ENCODE measurements around the gene EFNA3.

The EFNA3 gene

DNA sequence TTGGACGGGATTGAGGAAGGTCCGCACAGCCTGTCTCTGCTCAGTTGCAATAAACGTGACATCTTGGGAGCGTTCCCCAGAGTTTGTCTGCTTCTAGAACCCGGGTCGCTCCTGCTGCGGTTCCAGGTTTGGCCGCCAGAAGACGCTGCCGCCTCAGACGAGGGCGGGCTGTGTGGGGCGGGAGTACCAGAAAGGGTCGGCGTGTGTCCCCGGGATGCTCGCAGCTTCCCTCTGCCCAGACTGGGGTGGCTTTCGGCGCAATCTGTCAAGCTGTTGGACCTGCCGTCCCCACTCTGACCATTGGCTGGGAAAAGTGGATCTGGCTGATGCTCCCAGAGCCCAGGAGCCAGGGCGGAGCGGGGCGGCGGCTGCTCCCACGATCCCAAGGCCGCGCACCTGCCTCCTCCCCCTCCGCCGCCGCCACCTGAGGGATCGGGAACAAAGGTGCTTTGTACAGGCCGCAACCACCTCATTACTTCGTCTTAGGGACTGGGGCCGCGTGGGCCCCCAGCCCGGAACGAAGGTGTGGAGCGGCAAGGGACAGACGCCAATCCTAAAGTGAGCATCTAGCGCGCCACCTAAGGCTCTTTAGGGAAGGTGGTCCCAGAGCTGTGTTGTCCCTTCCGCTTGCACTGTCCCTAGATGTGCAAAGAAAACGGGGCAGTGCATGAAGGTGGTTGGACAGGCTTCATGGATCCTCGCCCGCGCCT, 15.8 kb upstream of the EFNA3 start:
- H3K36me3 ChIP-seq (ENCODE audit: control insufficient read depth in 1 of 2, insufficient read depth in 2 of 2, low read length in 2 of 2), result peaks cover 8 to 14% of the 10 kb centered on the region in 2 donors
- no peaks in the 10 kb centered on the region for H3K9me3 ChIP-seq (ENCODE audit: control insufficient read depth in 1 of 2, low read length in 2 of 2)
- H3K27ac ChIP-seq (ENCODE audit: low read length), result peak overlapping the region; percentile 63
- H3K27me3 ChIP-seq (ENCODE audit: low read depth, low read length), result no peaks in the 10 kb centered on the region
- peaks cover 12 to 31% of the 10 kb centered on the region in 2 donors for H3K4me1 ChIP-seq (ENCODE audit: control insufficient read depth in 1 of 2, insufficient read depth in 2 of 2, low read length in 2 of 2)
- H3K4me3 ChIP-seq (ENCODE audit: low read depth in 1 of 2, low read length in 2 of 2), result peak overlapping the region; percentile 71 to 94

DNA sequence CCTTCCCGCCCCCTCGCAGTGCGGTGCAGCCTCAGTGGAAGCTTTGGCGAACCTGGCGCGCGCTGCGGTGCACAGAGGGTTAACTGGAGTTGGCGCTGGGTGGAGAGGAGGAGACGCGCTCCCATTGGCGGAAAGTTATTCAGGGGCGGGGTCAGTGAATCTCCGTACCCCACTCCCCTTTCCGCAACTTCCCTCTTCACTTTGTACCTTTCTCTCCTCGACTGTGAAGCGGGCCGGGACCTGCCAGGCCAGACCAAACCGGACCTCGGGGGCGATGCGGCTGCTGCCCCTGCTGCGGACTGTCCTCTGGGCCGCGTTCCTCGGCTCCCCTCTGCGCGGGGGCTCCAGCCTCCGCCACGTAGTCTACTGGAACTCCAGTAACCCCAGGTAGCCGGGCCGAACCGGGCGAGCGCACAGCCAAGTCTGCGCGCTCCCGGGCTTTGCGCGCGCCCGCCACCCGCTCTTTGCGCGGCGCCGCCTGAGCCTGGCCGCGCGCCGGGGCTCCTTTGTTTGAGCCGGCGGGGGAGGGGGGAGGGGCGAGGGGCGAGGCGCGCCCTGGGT, 15.0 kb upstream of the EFNA3 start, which contains the start of gene EFNA4:
Gene EFNA4, plus strand, starts transcription at position 191 of the 561 bp plus-strand sequence. Its CDS starts 84 bp downstream, at position 275.
- Histone ChIP-seq H3K36me3 (ENCODE audit: control insufficient read depth in 1 of 2, insufficient read depth in 2 of 2, low read length in 2 of 2) (peaks cover 3 to 7% of the 10 kb centered on the region in 2 donors), H3K27ac (ENCODE audit: low read length) (peak within 1 kb of the TSS; percentile 63)

DNA sequence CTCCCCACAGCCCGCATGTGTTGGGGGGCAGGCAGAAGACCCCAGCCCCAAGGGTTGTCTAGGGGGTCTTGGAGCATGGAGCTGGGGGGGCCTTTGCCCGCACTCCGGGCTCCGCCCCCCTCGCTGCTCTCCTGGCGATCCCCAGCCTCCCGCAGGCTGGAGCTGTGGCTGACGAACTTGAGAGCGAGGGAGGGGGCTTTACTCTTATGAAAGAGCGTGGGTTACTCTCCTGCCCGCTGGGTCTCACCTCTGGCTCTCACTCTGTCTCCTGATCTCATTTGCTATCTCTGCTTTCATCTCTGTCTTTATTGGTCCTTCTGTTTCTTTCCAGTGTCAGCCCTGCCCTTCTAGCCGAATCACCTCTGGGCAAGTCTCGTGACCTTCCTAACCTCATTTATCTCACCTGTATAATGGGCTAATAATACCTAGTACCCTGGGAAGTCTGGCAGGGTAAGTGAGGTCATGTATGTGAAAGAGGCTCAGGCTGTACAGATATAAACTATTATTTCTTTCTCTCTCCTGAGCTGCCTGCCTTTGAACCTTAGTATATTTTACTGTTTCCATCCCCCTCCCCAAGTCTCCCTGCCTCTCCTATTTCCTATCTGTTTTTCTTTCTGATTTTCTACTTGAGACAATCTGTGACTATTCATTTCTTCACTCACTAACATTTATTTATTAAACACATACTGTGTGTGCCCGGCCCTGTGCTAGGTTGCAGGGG, 14.4 kb upstream of the EFNA3 start:
- Histone ChIP-seq H3K36me3 (ENCODE audit: control insufficient read depth in 1 of 2, insufficient read depth in 2 of 2, low read length in 2 of 2) (peaks cover 0 to 7% of the 10 kb centered on the region in 2 donors), H3K4me3 (ENCODE audit: low read depth in 1 of 2, low read length in 2 of 2) (peak overlapping the region; percentile 71 to 94), H3K9me3 (ENCODE audit: control insufficient read depth in 1 of 2, low read length in 2 of 2) (no peaks in the 10 kb centered on the region), H3K27me3 (ENCODE audit: low read depth, low read length) (no peaks in the 10 kb centered on the region), H3K4me1 (ENCODE audit: control insufficient read depth in 1 of 2, insufficient read depth in 2 of 2, low read length in 2 of 2) (peaks cover 12 to 31% of the 10 kb centered on the region in 2 donors), H3K27ac (ENCODE audit: low read length) (no peak overlapping the region)

More for the DNA sequence above, 15.0 kb upstream of the EFNA3 start, which contains the start of gene EFNA4:
- Histone ChIP-seq H3K4me1 (ENCODE audit: control insufficient read depth in 1 of 2, insufficient read depth in 2 of 2, low read length in 2 of 2) (peaks cover 12 to 31% of the 10 kb centered on the region in 2 donors), H3K4me3 (ENCODE audit: low read depth in 1 of 2, low read length in 2 of 2) (peak within 1 kb of the TSS; percentile 71 to 94), H3K27me3 (ENCODE audit: low read depth, low read length) (no peaks in the 10 kb centered on the region), H3K9me3 (ENCODE audit: control insufficient read depth in 1 of 2, low read length in 2 of 2) (no peaks in the 10 kb centered on the region)

- H3K36me3 ChIP-seq (ENCODE audit: control insufficient read depth in 1 of 2, insufficient read depth in 2 of 2, low read length in 2 of 2), result peaks cover 0 to 3% of the 10 kb centered on the region in 2 donors
- peak overlapping the region in 1 of 2 donors; percentile 71 for H3K4me3 ChIP-seq (ENCODE audit: low read depth in 1 of 2, low read length in 2 of 2)
- no peaks in the 10 kb centered on the region for H3K27me3 ChIP-seq (ENCODE audit: low read depth, low read length)
- H3K27ac ChIP-seq (ENCODE audit: low read length), result no peak overlapping the region
- H3K4me1 ChIP-seq (ENCODE audit: control insufficient read depth in 1 of 2, insufficient read depth in 2 of 2, low read length in 2 of 2), result peaks cover 12 to 32% of the 10 kb centered on the region in 2 donors
- no peaks in the 10 kb centered on the region for H3K9me3 ChIP-seq (ENCODE audit: control insufficient read depth in 1 of 2, low read length in 2 of 2)
These were observed 13.7 kb upstream of the EFNA3 start for GRCh38 chr1:155064832-155065429.

DNA sequence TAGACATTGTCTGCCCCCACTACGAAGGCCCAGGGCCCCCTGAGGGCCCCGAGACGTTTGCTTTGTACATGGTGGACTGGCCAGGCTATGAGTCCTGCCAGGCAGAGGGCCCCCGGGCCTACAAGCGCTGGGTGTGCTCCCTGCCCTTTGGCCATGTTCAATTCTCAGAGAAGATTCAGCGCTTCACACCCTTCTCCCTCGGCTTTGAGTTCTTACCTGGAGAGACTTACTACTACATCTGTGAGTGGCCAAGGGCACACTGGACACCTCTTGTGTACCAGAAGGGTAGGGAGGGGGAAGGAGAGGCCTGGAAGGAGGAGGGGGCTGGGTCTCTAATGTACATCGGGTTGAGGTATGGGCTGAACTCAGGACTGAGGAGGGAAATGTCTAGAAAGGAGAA, 11.9 kb upstream of the EFNA3 start:
- H3K4me3 ChIP-seq (ENCODE audit: low read depth in 1 of 2, low read length in 2 of 2), result no peak overlapping the region
- no peaks in the 10 kb centered on the region for H3K9me3 ChIP-seq (ENCODE audit: control insufficient read depth in 1 of 2, low read length in 2 of 2)
- H3K4me1 ChIP-seq (ENCODE audit: control insufficient read depth in 1 of 2, insufficient read depth in 2 of 2, low read length in 2 of 2), result peaks cover 12 to 39% of the 10 kb centered on the region in 2 donors

DNA sequence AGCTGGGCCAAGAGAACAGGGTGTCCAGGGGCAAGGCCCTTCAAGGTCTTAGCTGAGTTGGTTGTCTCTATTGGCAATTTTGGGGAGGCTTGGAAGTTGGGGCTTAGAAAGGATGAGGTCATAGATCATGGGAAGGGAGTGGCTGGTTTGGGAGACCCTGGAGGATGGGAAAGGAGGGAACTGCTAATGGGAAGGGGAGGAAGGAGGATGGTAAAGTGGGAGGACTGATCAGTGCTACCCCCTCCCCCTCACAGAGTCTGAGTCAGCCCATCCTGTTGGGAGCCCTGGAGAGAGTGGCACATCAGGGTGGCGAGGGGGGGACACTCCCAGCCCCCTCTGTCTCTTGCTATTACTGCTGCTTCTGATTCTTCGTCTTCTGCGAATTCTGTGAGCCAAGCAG, 10.0 kb upstream of the EFNA3 start:
- Histone ChIP-seq H3K4me3 (ENCODE audit: low read depth in 1 of 2, low read length in 2 of 2) (no peak overlapping the region), H3K27ac (ENCODE audit: low read length) (no peak overlapping the region), H3K9me3 (ENCODE audit: control insufficient read depth in 1 of 2, low read length in 2 of 2) (no peaks in the 10 kb centered on the region), H3K4me1 (ENCODE audit: control insufficient read depth in 1 of 2, insufficient read depth in 2 of 2, low read length in 2 of 2) (peaks cover 6 to 24% of the 10 kb centered on the region in 2 donors), H3K27me3 (ENCODE audit: low read depth, low read length) (no peaks in the 10 kb centered on the region), H3K36me3 (ENCODE audit: control insufficient read depth in 1 of 2, insufficient read depth in 2 of 2, low read length in 2 of 2) (no peaks in the 10 kb centered on the region)

More for the DNA sequence above, 11.9 kb upstream of the EFNA3 start:
- Histone ChIP-seq H3K36me3 (ENCODE audit: control insufficient read depth in 1 of 2, insufficient read depth in 2 of 2, low read length in 2 of 2) (no peaks in the 10 kb centered on the region), H3K27me3 (ENCODE audit: low read depth, low read length) (no peaks in the 10 kb centered on the region), H3K27ac (ENCODE audit: low read length) (no peak overlapping the region)

GRCh38 chr1:155069551-155070157, 9.0 kb upstream of the EFNA3 start:
- H3K27me3 ChIP-seq (ENCODE audit: low read depth, low read length), result no peaks in the 10 kb centered on the region
- no peak overlapping the region for H3K4me3 ChIP-seq (ENCODE audit: low read depth in 1 of 2, low read length in 2 of 2)
- H3K27ac ChIP-seq (ENCODE audit: low read length), result no peak overlapping the region
- no peaks in the 10 kb centered on the region for H3K36me3 ChIP-seq (ENCODE audit: control insufficient read depth in 1 of 2, insufficient read depth in 2 of 2, low read length in 2 of 2)
- H3K9me3 ChIP-seq (ENCODE audit: control insufficient read depth in 1 of 2, low read length in 2 of 2), result no peaks in the 10 kb centered on the region
- peaks cover 3 to 17% of the 10 kb centered on the region in 2 donors for H3K4me1 ChIP-seq (ENCODE audit: control insufficient read depth in 1 of 2, insufficient read depth in 2 of 2, low read length in 2 of 2)

DNA sequence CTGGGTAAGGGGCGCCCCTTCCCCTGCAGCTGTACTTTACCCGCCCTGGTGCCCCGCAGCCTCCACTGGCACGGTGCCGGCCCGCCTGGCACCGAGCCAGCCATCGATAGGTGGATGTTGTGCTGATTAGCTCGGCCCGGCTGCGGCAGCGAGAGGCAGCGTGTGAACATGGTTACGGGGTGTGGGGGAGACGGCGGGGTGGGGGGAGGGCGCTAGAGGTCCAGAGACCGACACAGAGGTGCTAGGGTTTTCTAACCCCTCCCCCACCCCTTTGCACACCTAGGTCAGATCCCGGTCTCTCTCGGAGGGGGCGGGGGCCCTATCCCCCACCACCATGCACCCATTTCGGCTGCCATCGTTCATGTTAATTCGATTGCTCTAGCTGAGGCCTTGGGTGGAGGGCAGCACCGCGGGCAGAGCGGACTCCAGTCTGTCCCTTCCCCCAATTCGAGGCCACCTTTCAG, 8.4 kb upstream of the EFNA3 start:
- Histone ChIP-seq H3K27ac (ENCODE audit: low read length) (no peak overlapping the region), H3K4me1 (ENCODE audit: control insufficient read depth in 1 of 2, insufficient read depth in 2 of 2, low read length in 2 of 2) (peaks cover 3 to 17% of the 10 kb centered on the region in 2 donors), H3K4me3 (ENCODE audit: low read depth in 1 of 2, low read length in 2 of 2) (peak overlapping the region; percentile 57 to 66), H3K36me3 (ENCODE audit: control insufficient read depth in 1 of 2, insufficient read depth in 2 of 2, low read length in 2 of 2) (no peaks in the 10 kb centered on the region), H3K9me3 (ENCODE audit: control insufficient read depth in 1 of 2, low read length in 2 of 2) (no peaks in the 10 kb centered on the region), H3K27me3 (ENCODE audit: low read depth, low read length) (no peaks in the 10 kb centered on the region)

DNA sequence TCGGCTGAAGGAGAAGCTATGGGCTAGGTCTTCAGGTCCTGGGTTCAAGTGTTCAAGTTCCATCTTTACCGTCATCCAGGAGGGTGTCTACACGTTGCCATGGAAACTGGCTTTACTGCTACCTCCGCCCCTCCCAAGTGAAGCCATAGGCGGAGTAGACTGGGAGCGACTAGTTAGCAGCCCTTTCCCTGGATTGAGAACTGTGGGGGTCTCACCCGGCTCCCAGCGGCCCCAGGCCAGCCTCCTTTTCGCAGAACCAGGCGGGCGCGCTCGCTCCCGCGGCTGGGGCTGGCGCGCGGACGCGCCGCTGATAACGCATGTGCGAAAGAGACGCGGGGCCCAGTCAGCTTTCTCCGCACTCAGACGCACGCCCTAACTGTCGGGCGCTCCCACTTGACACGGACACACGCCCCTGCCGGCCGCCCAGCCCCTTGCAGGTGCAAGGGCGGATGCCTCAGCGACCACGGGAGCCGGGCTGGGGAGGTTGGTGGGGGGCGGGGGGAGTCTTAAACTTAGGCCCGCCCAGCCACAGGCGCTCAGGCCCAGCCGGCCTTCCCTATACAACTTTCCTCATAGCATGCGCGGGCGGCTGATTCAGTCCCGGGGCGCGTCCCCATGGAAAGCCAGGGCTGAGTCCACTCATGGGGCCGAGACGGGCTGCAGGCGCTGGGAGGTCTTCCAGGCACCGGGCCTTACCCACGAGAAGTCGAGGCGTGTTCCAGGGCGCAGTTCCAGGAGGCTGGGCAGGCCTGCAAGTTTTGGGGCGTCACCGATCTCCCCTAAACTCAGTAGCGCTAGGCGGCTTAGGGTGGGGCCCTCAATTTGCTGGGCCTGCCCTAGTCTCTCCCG, 7.7 kb upstream of the EFNA3 start:
- peaks cover 3 to 17% of the 10 kb centered on the region in 2 donors for H3K4me1 ChIP-seq (ENCODE audit: control insufficient read depth in 1 of 2, insufficient read depth in 2 of 2, low read length in 2 of 2)

GRCh38 chr1:155071701-155072100, 6.9 kb upstream of the EFNA3 start:
- H3K4me3 ChIP-seq (ENCODE audit: low read depth in 1 of 2, low read length in 2 of 2), result peak overlapping the region in 1 of 2 donors; percentile 57
- no peaks in the 10 kb centered on the region for H3K9me3 ChIP-seq (ENCODE audit: control insufficient read depth in 1 of 2, low read length in 2 of 2)
- peaks cover 3 to 17% of the 10 kb centered on the region in 2 donors for H3K4me1 ChIP-seq (ENCODE audit: control insufficient read depth in 1 of 2, insufficient read depth in 2 of 2, low read length in 2 of 2)
- no peaks in the 10 kb centered on the region for H3K27me3 ChIP-seq (ENCODE audit: low read depth, low read length)
- no peaks in the 10 kb centered on the region for H3K36me3 ChIP-seq (ENCODE audit: control insufficient read depth in 1 of 2, insufficient read depth in 2 of 2, low read length in 2 of 2)
- H3K27ac ChIP-seq (ENCODE audit: low read length), result no peak overlapping the region

More for the DNA sequence above, 7.7 kb upstream of the EFNA3 start:
- Histone ChIP-seq H3K9me3 (ENCODE audit: control insufficient read depth in 1 of 2, low read length in 2 of 2) (no peaks in the 10 kb centered on the region), H3K36me3 (ENCODE audit: control insufficient read depth in 1 of 2, insufficient read depth in 2 of 2, low read length in 2 of 2) (no peaks in the 10 kb centered on the region), H3K27ac (ENCODE audit: low read length) (peak overlapping the region; percentile 16), H3K27me3 (ENCODE audit: low read depth, low read length) (no peaks in the 10 kb centered on the region), H3K4me3 (ENCODE audit: low read depth in 1 of 2, low read length in 2 of 2) (peak overlapping the region; percentile 57 to 66)
